ENCODE measurements around the gene BEAN1. TPM values are rescaled to one million over a fixed set of nuclear protein-coding genes. Genes with fewer than 3 reads are reported as not detected.

BEAN1 gene
- total RNA-seq, 6 donors from 2014 or later: 0.22 to 1.0 (median 0.35) TPM; not detected in 2

- WGBS, 2 donors: 12 to 29% methylated on average over 6 to 10 of the region's 10 CpGs
- DNase-seq (peak; percentile 56 to 84), ATAC-seq (ENCODE audit: low FRiP score in 2 of 2) (peak; percentile 87 to 92)
- Histone ChIP-seq H3K27ac (no peak overlapping the region), H3K27me3 (no peaks in the 10 kb centered on the region), H3K9me3 (no peaks in the 10 kb centered on the region), H3K36me3 (no peaks in the 10 kb centered on the region), H3K4me3 (no peak overlapping the region), H3K4me1 (peaks cover 10 to 28% (median 16%) of the 10 kb centered on the region in 4 donors)
- TF ChIP-seq POLR2A (IDR thresholded peaks at IDR 0.05) (no peak), CTCF (IDR thresholded peaks at IDR 0.05) (peak; percentile 72 to 86 (median 84))
Measured at GRCh38 chr16:66478733-66479511, 51.8 kb downstream of the BEAN1 start.

GRCh38 chr16:66479661-66480264 lies 52.7 kb downstream of the BEAN1 start:
- no peak for DNase-seq

GRCh38 chr16:66480265-66481080 lies 53.4 kb downstream of the BEAN1 start:
- 87 to 88% methylated on average over 9 to 25 of the region's 25 CpGs for WGBS, 2 donors
- H3K4me1 ChIP-seq: peaks cover 4 to 23% (median 13%) of the 10 kb centered on the region in 4 donors
- H3K36me3 ChIP-seq: no peaks in the 10 kb centered on the region
- DNase-seq: peak; percentile 19 to 73
- TF ChIP-seq POLR2A (IDR thresholded peaks at IDR 0.05) (no peak), POLR2AphosphoS5 (IDR thresholded peaks at IDR 0.05) (no peak), CTCF (IDR thresholded peaks at IDR 0.05) (no peak), EP300 (IDR thresholded peaks at IDR 0.05) (no peak)
- H3K9me3 ChIP-seq: no peaks in the 10 kb centered on the region
- no peak overlapping the region for H3K4me3 ChIP-seq
- H3K27me3 ChIP-seq: no peaks in the 10 kb centered on the region
- no peak overlapping the region for H3K27ac ChIP-seq
- no peak for ATAC-seq (ENCODE audit: low FRiP score in 2 of 2)

More at GRCh38 chr16:66479661-66480264, 52.7 kb downstream of the BEAN1 start:
- Histone ChIP-seq H3K27me3 (no peaks in the 10 kb centered on the region), H3K4me3 (no peak overlapping the region), H3K36me3 (no peaks in the 10 kb centered on the region), H3K9me3 (no peaks in the 10 kb centered on the region), H3K4me1 (peaks cover 8 to 29% (median 15%) of the 10 kb centered on the region in 4 donors), H3K27ac (no peak overlapping the region)
- no peak for ATAC-seq (ENCODE audit: low FRiP score in 2 of 2)
- 93 to 100% methylated on average over 1 to 5 of the region's 5 CpGs for WGBS, 2 donors
- TF ChIP-seq EP300 (IDR thresholded peaks at IDR 0.05) (no peak), POLR2AphosphoS5 (IDR thresholded peaks at IDR 0.05) (no peak), CTCF (IDR thresholded peaks at IDR 0.05) (no peak), POLR2A (IDR thresholded peaks at IDR 0.05) (no peak)

DNA sequence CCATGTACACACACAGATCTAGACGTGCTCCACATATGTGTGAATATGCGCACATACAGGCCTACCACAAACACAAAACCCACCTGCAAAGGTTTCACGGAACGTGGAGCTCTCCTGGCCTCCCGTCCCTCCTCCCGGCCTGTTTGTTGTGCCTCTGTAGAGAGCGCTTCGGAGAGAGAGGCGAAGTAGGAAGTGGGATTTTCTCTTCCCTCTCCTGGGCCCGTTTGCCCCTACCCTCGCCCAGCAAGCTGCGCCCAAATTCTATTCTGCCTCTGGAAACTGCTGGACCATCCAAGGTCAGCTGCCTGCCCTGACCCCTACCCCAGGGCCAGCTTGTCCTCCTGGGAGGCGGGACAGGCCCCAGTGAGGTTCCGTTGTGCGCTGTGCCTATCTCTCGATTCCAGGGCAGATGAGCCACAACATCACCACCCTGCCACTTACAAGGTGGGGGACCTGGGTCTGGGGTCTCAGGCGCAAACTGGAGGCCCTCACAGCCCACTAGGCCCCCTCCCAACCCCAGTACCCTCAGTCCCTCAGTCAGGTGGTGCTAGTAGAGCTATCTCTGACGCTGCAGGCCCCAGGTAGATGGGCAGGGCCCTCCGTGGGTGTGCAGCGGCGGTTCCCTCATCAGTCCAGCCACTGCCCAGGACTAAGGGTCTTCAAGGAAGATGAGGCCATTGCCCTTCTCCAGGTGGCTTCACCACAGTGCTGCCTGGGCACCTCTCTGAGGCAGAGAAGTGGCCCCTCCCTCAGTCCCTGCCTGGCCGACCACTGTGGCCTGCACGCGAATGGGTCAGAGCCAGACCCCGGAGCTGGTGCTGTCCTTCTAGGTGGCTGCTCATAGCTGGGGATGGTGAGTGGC lies 54.2 kb downstream of the BEAN1 start:
- Histone ChIP-seq H3K36me3 (no peaks in the 10 kb centered on the region), H3K4me3 (no peak overlapping the region), H3K27me3 (no peaks in the 10 kb centered on the region), H3K27ac (no peak overlapping the region), H3K4me1 (peaks cover 5 to 24% (median 15%) of the 10 kb centered on the region in 4 donors), H3K9me3 (no peaks in the 10 kb centered on the region)
- 83 to 89% methylated on average over 19 to 25 of the region's 25 CpGs for WGBS, 2 donors
- ATAC-seq (ENCODE audit: low FRiP score in 2 of 2) (no peak), DNase-seq (peak; percentile 18 to 53)
- TF ChIP-seq POLR2A (IDR thresholded peaks at IDR 0.05) (no peak), EP300 (IDR thresholded peaks at IDR 0.05) (no peak), POLR2AphosphoS5 (IDR thresholded peaks at IDR 0.05) (no peak), CTCF (IDR thresholded peaks at IDR 0.05) (no peak)
